A673 (cell line): ENCODE data around the gene ALX3. TPM values are rescaled to one million over a fixed set of nuclear protein-coding genes. Genes with fewer than 3 reads are reported as not detected.

Source experiments
- BruUV-seq: library from RNA; stranded (reverse); fragments of 400-500 nt; replicated peaks from 2 replicates; lab custom pipeline; 2021; lab: Mats Ljungman, UMichigan
- CTCF ChIA-PET: fragments of 300-600 bp; sonication (Branson Sonifier 250); formaldehyde crosslinking; loops from one replicate; lab custom pipeline; 2022; ENCODE audit warnings: antibody characterized with exemption; lab: Charles Lee
- POLR2A ChIA-PET: fragments of 300-600 bp; sonication (Branson Sonifier 250); formaldehyde crosslinking; loops from one replicate; lab custom pipeline; 2022; ENCODE audit warnings: antibody characterized with exemption; ENCODE audit not compliant: low non-redundant PET; lab: Charles Lee
- DNase-seq: peaks from one replicate; pipeline ENCODE4 v3.0.0-alpha.2; 2015; ENCODE audit warnings: low spot score
- H3K27ac ChIP-seq: fragments of 200-600 bp; sonication (generic); 2 replicates; pipeline ENCODE4 v1.5.1; 2016; ENCODE audit warnings: mixed run types, low read depth, mild to moderate bottlenecking, mixed read lengths, antibody characterized with exemption, low read length; ENCODE audit not compliant: poor library complexity, severe bottlenecking
- H3K27me3 ChIP-seq: fragments of 200-600 bp; sonication (generic); replicated peaks from 2 replicates; pipeline ENCODE4 v1.6.1; 2017; ENCODE audit warnings: mixed run types, low read depth, mild to moderate bottlenecking, mixed read lengths, antibody characterized with exemption, low read length; ENCODE audit not compliant: insufficient read depth, poor library complexity
- H3K36me3 ChIP-seq: fragments of 200-600 bp; sonication (generic); 2 replicates; pipeline ENCODE4 v1.6.1; 2016; ENCODE audit warnings: mixed run types, mild to moderate bottlenecking, mixed read lengths, antibody characterized with exemption, low read length; ENCODE audit not compliant: insufficient read depth, poor library complexity, severe bottlenecking
- H3K4me1 ChIP-seq: fragments of 200-600 bp; sonication (generic); 2 replicates; pipeline ENCODE4 v1.6.1; 2017; ENCODE audit warnings: mixed run types, mild to moderate bottlenecking, mixed read lengths, antibody characterized with exemption, low read length; ENCODE audit not compliant: insufficient read depth, poor library complexity, severe bottlenecking
- H3K4me3 ChIP-seq: fragments of 200-600 bp; sonication (generic); 2 replicates; pipeline ENCODE4 v1.5.1; 2016; ENCODE audit warnings: low read depth, mixed run types, mild to moderate bottlenecking, mixed read lengths, low read length; ENCODE audit not compliant: poor library complexity, severe bottlenecking
- H3K9me3 ChIP-seq: fragments of 200-600 bp; sonication (generic); 2 replicates; pipeline ENCODE4 v1.6.1; 2016; ENCODE audit warnings: mixed run types, low read depth, mild to moderate bottlenecking, mixed read lengths, antibody characterized with exemption, low read length; ENCODE audit not compliant: poor library complexity, severe bottlenecking
- EZH2 ChIP-seq: fragments of 200-600 bp; sonication (generic); IDR thresholded peaks from 2 replicates; pipeline ENCODE4 v1.6.1; 2017; ENCODE audit warnings: borderline replicate concordance, low read depth, mild to moderate bottlenecking, mixed read lengths, antibody characterized with exemption, low read length; ENCODE audit not compliant: poor library complexity, severe bottlenecking
- intact Hi-C: fragments of 100-400 bp; cut with micrococcal nuclease; formaldehyde crosslinking; loops from one replicate; pipeline ENCODE4 v1.10.0; 2022; ENCODE audit not compliant: unreplicated experiment
- total RNA-seq: library from RNA; stranded (reverse); gene quantifications from 2 replicates; pipeline ENCODE4 v1.2.3, GENCODE V29; 2021
- TF ChIP-seq, protein P1 (sequence below): fragments of 300-800, 200-600 bp; sonication (generic); conservative IDR thresholded peaks from 2 replicates; pipeline ENCODE4 v1.5.1; 2017; ENCODE audit warnings: low read depth, mild to moderate bottlenecking, antibody characterized with exemption, low read length, moderate library complexity, mixed read lengths

Gene ALX3
- total RNA-seq, 1 experiment from 2014 or later: 0.84 TPM

- Histone ChIP-seq H3K9me3 (no peaks in the 10 kb centered on the region), H3K36me3 (peaks cover 76% of the 10 kb centered on the region), H3K4me3 (no peak overlapping the region), H3K27me3 (no peaks in the 10 kb centered on the region), H3K4me1 (peaks cover 5% of the 10 kb centered on the region), H3K27ac (no peak overlapping the region)
- no TSS peak for BruUV-seq
- intact Hi-C loops: no loop called here
- ChIA-PET CTCF (no interaction called here), POLR2A (no interaction called here)
- TF ChIP-seq EZH2: no peak
- TF ChIP-seq, protein P1, sequence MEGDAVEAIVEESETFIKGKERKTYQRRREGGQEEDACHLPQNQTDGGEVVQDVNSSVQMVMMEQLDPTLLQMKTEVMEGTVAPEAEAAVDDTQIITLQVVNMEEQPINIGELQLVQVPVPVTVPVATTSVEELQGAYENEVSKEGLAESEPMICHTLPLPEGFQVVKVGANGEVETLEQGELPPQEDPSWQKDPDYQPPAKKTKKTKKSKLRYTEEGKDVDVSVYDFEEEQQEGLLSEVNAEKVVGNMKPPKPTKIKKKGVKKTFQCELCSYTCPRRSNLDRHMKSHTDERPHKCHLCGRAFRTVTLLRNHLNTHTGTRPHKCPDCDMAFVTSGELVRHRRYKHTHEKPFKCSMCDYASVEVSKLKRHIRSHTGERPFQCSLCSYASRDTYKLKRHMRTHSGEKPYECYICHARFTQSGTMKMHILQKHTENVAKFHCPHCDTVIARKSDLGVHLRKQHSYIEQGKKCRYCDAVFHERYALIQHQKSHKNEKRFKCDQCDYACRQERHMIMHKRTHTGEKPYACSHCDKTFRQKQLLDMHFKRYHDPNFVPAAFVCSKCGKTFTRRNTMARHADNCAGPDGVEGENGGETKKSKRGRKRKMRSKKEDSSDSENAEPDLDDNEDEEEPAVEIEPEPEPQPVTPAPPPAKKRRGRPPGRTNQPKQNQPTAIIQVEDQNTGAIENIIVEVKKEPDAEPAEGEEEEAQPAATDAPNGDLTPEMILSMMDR: no peak
- DNase-seq: no peak
Measured at GRCh38 chr1:110040548-110040947, 29.9 kb downstream of the ALX3 start.

DNA sequence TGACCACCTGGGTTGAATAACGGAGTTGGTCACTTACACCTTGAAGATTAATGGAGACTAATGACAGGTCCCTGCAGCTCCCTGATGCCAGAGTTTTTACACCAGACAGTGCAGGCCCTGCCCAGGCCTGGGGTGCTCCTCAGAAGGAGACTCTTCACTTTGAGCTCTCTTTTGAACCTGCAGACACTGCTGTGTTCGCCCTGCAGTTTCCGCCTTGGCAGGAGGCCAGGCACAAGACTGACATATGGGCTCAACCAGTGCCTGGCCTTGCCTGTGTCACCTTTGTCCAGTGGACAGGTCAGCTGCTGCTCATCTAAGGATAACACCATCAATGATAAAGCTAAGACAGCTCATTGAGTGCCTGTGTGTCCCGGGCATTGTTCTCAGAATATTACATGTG lies 30.8 kb downstream of the ALX3 start:
- BruUV-seq: no TSS peak
- POLR2A ChIA-PET: no interaction called here
- Histone ChIP-seq H3K4me3 (no peak overlapping the region), H3K36me3 (peaks cover 67% of the 10 kb centered on the region), H3K27ac (no peak overlapping the region), H3K9me3 (no peaks in the 10 kb centered on the region), H3K27me3 (no peaks in the 10 kb centered on the region), H3K4me1 (peaks cover 8% of the 10 kb centered on the region)
- intact Hi-C loops: no loop called here
- CTCF ChIA-PET: no interaction called here
- no peak for DNase-seq
- TF ChIP-seq, protein P1: no peak
- TF ChIP-seq EZH2: no peak

DNA sequence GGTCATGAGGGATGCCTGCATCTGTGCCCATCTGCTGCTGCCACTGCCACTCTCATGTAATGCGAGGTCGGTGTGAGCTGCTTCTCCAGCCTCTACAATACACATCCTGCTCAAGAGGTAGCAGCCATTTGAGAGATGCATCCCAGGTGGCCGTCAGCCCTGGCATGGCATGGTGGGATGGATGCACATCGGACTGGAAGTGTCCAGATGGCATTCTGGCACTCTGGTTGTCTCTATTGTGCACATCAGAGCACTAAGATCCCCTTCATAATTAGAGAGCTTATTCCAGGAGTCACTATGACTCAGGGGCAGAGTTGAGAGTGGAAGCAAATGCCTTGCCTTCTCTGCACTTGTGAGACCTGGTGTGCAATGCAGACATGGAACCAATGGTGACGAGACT lies 32.2 kb downstream of the ALX3 start:
- BruUV-seq: no TSS peak
- ChIA-PET CTCF (no interaction called here), POLR2A (interaction anchor here (0.5 kb wide), 1 partner anchor 62 kb away, joined by 3 read pairs; no protein-coding TSS in a partner anchor)
- DNase-seq: no peak
- no peaks in the 10 kb centered on the region for H3K27me3 ChIP-seq
- no peaks in the 10 kb centered on the region for H3K9me3 ChIP-seq
- peaks cover 53% of the 10 kb centered on the region for H3K36me3 ChIP-seq
- intact Hi-C loops: no loop called here
- TF ChIP-seq, protein P1: no peak
- TF ChIP-seq EZH2: no peak
- H3K27ac ChIP-seq: no peak overlapping the region
- peaks cover 8% of the 10 kb centered on the region for H3K4me1 ChIP-seq
- H3K4me3 ChIP-seq: no peak overlapping the region
